B cell (primary cell): Measurements from ENCODE around the gene VIL1.

ENCODE experiments used
- CTCF ChIP-seq: fragments of 200-600 bp; IDR thresholded peaks from one replicate; pipeline ENCODE4 v1.8.0; 2022; ENCODE audit warnings: antibody characterized with exemption, mild to moderate bottlenecking
- EZH2 ChIP-seq: IDR thresholded peaks from 2 replicates; pipeline ENCODE4 v1.6.1; 2012; ENCODE audit warnings: borderline replicate concordance, low read depth, mild to moderate bottlenecking, moderate library complexity, low read length; ENCODE audit not compliant: insufficient read depth, poor library complexity, severe bottlenecking

DNA sequence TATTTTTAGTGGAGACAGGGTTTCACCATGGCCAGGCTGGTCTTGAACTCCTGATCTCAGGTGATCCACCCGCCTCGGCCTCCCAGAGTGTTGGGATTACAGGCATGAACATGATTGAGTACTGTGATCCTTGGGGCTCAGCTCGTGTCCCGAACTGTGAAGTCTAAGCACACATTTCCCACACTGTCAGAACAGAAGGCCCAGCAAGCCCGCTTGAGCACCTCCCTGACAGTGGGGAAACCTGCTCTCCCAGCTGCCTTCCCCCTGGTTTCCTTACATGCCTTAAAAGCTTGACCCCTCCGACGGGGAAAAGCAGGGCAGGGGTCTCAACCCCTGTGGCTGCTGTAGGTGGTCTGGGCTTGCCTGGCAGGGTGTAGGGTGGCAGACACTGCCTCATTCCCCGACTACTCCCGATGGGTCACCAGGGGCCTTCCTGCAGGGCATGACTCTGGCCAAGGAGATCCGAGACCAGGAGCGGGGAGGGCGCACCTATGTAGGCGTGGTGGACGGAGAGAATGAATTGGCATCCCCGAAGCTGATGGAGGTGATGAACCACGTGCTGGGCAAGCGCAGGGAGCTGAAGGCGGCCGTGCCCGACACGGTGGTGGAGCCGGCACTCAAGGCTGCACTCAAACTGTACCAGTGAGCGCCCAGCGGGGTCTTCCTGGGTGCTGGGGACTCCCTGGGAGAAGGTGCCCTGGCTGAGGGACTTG lies 10.1 kb downstream of the VIL1 start:
- TF ChIP-seq CTCF (no peak), EZH2 (no peak)
